Uterus (tissue), 2 donors: ENCODE measurements around the gene ITPR2.

Source experiments
- CTCF ChIP-seq, 4 experiments: fragments of 200-600 bp in 2 of 4; fragments of 450-650 bp in 2 of 4; sonication (generic) in 2 of 4; IDR thresholded peaks; one replicate each; pipeline ENCODE4 v1.5.1; 2016 to 2019; ENCODE audit warnings: antibody characterized with exemption in 4 of 4, mild to moderate bottlenecking in 2 of 4, moderate library complexity in 1 of 4
- POLR2A ChIP-seq, 2 donors: fragments of 450-650 bp; IDR thresholded peaks; one replicate each; pipeline ENCODE4 v1.6.1; 2016; ENCODE audit warnings: antibody characterized with exemption in 2 of 2, mild to moderate bottlenecking in 1 of 2, moderate library complexity in 1 of 2

- TF ChIP-seq POLR2A (IDR thresholded peaks at IDR 0.05), result no peak
- TF ChIP-seq CTCF (IDR thresholded peaks at IDR 0.05), result no peak
These were observed 391.6 kb downstream of the ITPR2 start for GRCh38 chr12:26441434-26441833.
